Neural progenitor cell (in vitro differentiated cells): ENCODE measurements around the gene NTPCR.

Experiments used
- CTCF ChIP-seq: fragments of 200-600 bp; sonication (generic); IDR thresholded peaks from 2 replicates; pipeline ENCODE4 v1.5.1; 2017; ENCODE audit warnings: antibody characterized with exemption, mild to moderate bottlenecking
- EZH2 ChIP-seq: fragments of 200-600 bp; sonication (generic); IDR thresholded peaks from 2 replicates; pipeline ENCODE4 v1.6.1; 2017; ENCODE audit warnings: antibody characterized with exemption, mild to moderate bottlenecking, moderate library complexity
- EZH2phosphoT487 ChIP-seq: fragments of 200-600 bp; sonication (generic); IDR thresholded peaks from 2 replicates; pipeline ENCODE4 v1.6.1; 2017; ENCODE audit warnings: antibody characterized with exemption

- TF ChIP-seq CTCF (no peak), EZH2phosphoT487 (no peak), EZH2 (no peak)
Observed at GRCh38 chr1:232911027-232911599, 39.3 kb upstream of the NTPCR start.
